ENCODE measurements around the gene EPB41. TPM values are rescaled to one million over a fixed set of nuclear protein-coding genes. Genes with fewer than 3 reads are reported as not detected.
A peak's percentile ranks its signal among the peaks of the same experiment; 100 is the strongest.

EPB41 gene
- total and polyA plus RNA-seq, 9 of the 15 experiments (the other 6 are each of a cell fraction or from before 2014, with no cell fraction given): 3.7 to 213 (median 141) TPM

DNA sequence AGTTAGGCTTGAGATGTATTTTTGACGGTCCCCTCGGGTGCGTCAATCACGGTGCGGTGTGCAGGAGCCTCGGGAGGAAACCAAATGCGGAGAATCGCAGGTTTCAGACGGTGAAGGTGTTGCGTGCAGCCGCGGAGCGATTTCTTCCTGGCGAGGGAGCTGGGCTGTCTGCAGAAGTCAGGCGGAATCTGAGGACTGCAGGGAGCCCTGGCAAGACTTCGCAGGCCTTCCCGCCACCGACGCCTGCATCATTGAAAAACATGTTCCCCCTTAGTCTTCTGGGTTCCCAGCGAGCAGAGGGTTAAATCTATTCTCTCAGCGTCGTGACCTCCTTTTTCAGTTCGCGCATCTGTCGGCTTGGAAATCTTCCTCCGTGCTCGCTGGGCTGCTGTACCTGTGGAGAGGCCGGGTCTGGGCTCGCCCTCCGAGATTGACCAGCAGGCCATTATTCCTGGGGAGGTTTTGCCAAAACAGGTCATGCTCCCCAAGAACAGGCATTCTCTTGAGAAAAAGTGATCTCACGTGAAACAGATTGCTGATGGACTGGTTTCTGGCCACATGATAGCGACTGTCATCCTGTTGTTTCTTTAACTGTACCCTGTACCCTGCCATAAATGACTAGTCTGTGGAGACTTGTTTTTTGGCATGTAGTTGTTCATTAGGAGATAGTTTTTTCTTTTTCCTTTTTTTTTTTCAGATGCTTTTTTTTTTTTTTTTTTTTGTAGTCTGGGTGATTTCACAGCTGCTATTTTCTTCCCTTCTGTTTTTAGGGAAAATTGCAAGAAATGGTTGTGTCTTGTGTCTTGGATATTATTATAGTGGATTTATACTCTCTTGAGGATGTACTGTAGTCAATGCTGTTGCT lies 894 bp downstream of the EPB41 start (continued):
- TF ChIP-seq, protein P1, sequence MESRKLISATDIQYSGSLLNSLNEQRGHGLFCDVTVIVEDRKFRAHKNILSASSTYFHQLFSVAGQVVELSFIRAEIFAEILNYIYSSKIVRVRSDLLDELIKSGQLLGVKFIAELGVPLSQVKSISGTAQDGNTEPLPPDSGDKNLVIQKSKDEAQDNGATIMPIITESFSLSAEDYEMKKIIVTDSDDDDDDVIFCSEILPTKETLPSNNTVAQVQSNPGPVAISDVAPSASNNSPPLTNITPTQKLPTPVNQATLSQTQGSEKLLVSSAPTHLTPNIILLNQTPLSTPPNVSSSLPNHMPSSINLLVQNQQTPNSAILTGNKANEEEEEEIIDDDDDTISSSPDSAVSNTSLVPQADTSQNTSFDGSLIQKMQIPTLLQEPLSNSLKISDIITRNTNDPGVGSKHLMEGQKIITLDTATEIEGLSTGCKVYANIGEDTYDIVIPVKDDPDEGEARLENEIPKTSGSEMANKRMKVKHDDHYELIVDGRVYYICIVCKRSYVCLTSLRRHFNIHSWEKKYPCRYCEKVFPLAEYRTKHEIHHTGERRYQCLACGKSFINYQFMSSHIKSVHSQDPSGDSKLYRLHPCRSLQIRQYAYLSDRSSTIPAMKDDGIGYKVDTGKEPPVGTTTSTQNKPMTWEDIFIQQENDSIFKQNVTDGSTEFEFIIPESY (CRISPR knock-in tag; IDR thresholded peaks at IDR 0.05): 0 out of 2 replicates have a peak, but pooled peaks have one; percentile 57
- TF ChIP-seq, protein P2, sequence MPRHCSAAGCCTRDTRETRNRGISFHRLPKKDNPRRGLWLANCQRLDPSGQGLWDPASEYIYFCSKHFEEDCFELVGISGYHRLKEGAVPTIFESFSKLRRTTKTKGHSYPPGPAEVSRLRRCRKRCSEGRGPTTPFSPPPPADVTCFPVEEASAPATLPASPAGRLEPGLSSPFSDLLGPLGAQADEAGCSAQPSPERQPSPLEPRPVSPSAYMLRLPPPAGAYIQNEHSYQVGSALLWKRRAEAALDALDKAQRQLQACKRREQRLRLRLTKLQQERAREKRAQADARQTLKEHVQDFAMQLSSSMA (CRISPR knock-in tag; IDR thresholded peaks at IDR 0.05): no peak
- TF ChIP-seq ZNF253 (CRISPR knock-in tag; conservative IDR thresholded peaks at IDR 0.05) (no peak), SMARCA5 (IDR thresholded peaks at IDR 0.05) (no peak), TEAD4 (IDR thresholded peaks at IDR 0.05; ENCODE audit: low read length) (no peak), TEAD4 (CRISPR knock-in tag; IDR thresholded peaks at IDR 0.05; ENCODE audit: borderline replicate concordance) (no peak), ZNF263 (CRISPR knock-in tag; IDR thresholded peaks at IDR 0.05; ENCODE audit: borderline replicate concordance) (peak; percentile 42; the same call in 1 of the 2 replicates), ZNF197 (CRISPR knock-in tag; IDR thresholded peaks at IDR 0.05; ENCODE audit: low read depth) (no peak), GATA2 (CRISPR knock-in tag; IDR thresholded peaks at IDR 0.05) (no peak), SNIP1 (IDR thresholded peaks at IDR 0.05; ENCODE audit: low read depth) (no peak), ZC3H4 (CRISPR knock-in tag; IDR thresholded peaks at IDR 0.05; ENCODE audit: borderline replicate concordance) (no peak), MCM7 (IDR thresholded peaks at IDR 0.05) (no peak)
- TF ChIP-seq, protein P3, sequence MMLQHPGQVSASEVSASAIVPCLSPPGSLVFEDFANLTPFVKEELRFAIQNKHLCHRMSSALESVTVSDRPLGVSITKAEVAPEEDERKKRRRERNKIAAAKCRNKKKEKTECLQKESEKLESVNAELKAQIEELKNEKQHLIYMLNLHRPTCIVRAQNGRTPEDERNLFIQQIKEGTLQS (IDR thresholded peaks at IDR 0.05): no peak
- TF ChIP-seq, protein P3 (CRISPR knock-in tag; conservative IDR thresholded peaks at IDR 0.05): no peak
- TF ChIP-seq, protein P4, sequence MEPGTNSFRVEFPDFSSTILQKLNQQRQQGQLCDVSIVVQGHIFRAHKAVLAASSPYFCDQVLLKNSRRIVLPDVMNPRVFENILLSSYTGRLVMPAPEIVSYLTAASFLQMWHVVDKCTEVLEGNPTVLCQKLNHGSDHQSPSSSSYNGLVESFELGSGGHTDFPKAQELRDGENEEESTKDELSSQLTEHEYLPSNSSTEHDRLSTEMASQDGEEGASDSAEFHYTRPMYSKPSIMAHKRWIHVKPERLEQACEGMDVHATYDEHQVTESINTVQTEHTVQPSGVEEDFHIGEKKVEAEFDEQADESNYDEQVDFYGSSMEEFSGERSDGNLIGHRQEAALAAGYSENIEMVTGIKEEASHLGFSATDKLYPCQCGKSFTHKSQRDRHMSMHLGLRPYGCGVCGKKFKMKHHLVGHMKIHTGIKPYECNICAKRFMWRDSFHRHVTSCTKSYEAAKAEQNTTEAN (CRISPR knock-in tag; IDR thresholded peaks at IDR 0.05): peak; percentile 83; the same call in 1 of the 2 replicates
- TF ChIP-seq, protein P5, sequence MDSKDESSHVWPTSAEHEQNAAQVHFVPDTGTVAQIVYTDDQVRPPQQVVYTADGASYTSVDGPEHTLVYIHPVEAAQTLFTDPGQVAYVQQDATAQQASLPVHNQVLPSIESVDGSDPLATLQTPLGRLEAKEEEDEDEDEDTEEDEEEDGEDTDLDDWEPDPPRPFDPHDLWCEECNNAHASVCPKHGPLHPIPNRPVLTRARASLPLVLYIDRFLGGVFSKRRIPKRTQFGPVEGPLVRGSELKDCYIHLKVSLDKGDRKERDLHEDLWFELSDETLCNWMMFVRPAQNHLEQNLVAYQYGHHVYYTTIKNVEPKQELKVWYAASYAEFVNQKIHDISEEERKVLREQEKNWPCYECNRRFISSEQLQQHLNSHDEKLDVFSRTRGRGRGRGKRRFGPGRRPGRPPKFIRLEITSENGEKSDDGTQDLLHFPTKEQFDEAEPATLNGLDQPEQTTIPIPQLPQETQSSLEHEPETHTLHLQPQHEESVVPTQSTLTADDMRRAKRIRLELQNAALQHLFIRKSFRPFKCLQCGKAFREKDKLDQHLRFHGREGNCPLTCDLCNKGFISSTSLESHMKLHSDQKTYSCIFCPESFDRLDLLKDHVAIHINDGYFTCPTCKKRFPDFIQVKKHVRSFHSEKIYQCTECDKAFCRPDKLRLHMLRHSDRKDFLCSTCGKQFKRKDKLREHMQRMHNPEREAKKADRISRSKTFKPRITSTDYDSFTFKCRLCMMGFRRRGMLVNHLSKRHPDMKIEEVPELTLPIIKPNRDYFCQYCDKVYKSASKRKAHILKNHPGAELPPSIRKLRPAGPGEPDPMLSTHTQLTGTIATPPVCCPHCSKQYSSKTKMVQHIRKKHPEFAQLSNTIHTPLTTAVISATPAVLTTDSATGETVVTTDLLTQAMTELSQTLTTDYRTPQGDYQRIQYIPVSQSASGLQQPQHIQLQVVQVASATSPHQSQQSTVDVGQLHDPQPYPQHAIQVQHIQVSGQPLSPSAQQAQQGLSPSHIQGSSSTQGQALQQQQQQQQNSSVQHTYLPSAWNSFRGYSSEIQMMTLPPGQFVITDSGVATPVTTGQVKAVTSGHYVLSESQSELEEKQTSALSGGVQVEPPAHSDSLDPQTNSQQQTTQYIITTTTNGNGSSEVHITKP (IDR thresholded peaks at IDR 0.05; ENCODE audit: partially characterized antibody): peak; percentile 56
- TF ChIP-seq, protein P6, sequence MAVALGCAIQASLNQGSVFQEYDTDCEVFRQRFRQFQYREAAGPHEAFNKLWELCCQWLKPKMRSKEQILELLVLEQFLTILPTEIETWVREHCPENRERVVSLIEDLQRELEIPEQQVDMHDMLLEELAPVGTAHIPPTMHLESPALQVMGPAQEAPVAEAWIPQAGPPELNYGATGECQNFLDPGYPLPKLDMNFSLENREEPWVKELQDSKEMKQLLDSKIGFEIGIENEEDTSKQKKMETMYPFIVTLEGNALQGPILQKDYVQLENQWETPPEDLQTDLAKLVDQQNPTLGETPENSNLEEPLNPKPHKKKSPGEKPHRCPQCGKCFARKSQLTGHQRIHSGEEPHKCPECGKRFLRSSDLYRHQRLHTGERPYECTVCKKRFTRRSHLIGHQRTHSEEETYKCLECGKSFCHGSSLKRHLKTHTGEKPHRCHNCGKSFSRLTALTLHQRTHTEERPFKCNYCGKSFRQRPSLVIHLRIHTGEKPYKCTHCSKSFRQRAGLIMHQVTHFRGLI (CRISPR knock-in tag; IDR thresholded peaks at IDR 0.05): no peak
